Naive B cell (primary cell): ENCODE measurements around the gene KRTAP5-5. TPM values are rescaled to one million over a fixed set of nuclear protein-coding genes. Genes with fewer than 3 reads are reported as not detected.
"Not testable (repeated sequence)": the region's sequence is repeated elsewhere in the genome, so short reads cannot be mapped to it uniquely, and the experiment has no call there.

Source experiments
- ATAC-seq, 2 donors: fragments of 150-1000 bp; cut with Tn5 transposase; 2 replicates each; pipeline ENCODE4 v1.10.0; 2021; ENCODE audit warnings: low read depth in 2 of 2, mild to moderate bottlenecking in 2 of 2, moderate library complexity in 2 of 2
- DNase-seq: peaks from one replicate; pipeline ENCODE4 v3.0.0; 2022
- H3K27ac Mint-ChIP-seq, 6 donors: one replicate each; pipeline ENCODE4 v1.8.0; 2020 to 2022; ENCODE audit warnings: mild to moderate bottlenecking in 6 of 6, mixed read lengths in 6 of 6, moderate library complexity in 5 of 6, inconsistent platforms in 2 of 6
- H3K27me3 Mint-ChIP-seq, 3 donors: one replicate each; pipeline ENCODE4 v1.8.0; 2021 to 2022; ENCODE audit warnings: mixed read lengths in 3 of 3, mild to moderate bottlenecking in 1 of 3
- H3K36me3 Mint-ChIP-seq, 2 donors: one replicate each; pipeline ENCODE4 v1.8.0; 2020 to 2022; ENCODE audit warnings: mixed read lengths in 2 of 2, inconsistent platforms in 1 of 2, mild to moderate bottlenecking in 1 of 2
- H3K4me1 Mint-ChIP-seq, 3 donors: one replicate each; pipeline ENCODE4 v1.8.0; 2020 to 2022; ENCODE audit warnings: mixed read lengths in 3 of 3, inconsistent platforms in 1 of 3, mild to moderate bottlenecking in 1 of 3, moderate library complexity in 1 of 3
- H3K4me3 Mint-ChIP-seq, 8 donors: one replicate each; pipeline ENCODE4 v1.8.0; 2020 to 2022; ENCODE audit warnings: mild to moderate bottlenecking in 8 of 8, mixed read lengths in 8 of 8, moderate library complexity in 8 of 8, inconsistent platforms in 2 of 8
- H3K9me3 Mint-ChIP-seq, 7 donors: one replicate each; pipeline ENCODE4 v1.8.0; 2020 to 2022; ENCODE audit warnings: mixed read lengths in 7 of 7, mild to moderate bottlenecking in 5 of 7, inconsistent platforms in 2 of 7, moderate library complexity in 1 of 7
- polyA plus RNA-seq, 6 donors: library from polyadenylated mRNA; unstranded; fragments of 300-500 nt; fragmentation: Illumina TruSeq; gene quantifications; one replicate each; pipeline ENCODE4 v1.2.3, GENCODE V29; 2021; ENCODE audit warnings: low read depth in 6 of 6

The KRTAP5-5 gene
- polyA plus RNA-seq, 6 donors from 2014 or later: not detected

DNA sequence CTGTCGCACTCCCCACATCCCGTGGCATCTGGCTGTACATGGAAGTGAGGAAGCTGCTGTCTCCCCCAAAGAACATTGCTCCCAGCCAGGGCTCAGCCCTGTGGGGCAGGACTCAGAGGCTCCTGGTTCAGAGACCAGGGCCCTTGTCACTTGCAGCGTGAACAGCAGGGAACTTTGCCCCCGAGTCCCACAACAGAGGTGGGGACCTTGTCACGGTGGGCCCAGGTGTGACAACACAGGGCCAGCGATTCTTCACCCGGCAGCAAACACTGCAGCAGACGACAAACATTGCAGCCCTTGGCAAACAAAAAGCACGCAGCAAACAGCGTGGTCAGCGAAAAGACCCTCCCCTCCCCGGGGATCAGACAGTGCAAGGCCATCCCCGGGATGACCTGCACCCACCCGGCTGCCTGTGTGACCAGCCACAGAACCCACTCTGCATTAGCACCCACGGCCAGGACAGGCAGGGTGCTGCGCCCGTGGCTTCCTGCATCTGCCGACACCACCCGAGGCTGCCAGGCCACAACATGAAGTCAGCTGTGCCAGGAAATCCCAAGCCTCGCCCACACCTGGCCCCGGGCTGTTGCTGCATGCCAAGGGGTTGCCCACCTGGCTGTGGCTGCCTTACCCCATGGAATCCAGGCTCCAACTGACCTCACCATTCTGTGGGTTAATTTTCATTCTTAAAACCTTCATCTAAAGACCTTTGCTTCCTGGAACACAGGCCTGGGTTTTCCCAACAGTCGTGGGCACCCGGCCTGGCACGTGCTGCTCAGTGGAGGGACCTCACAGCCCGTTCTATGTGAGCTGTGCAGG is 32.1 kb downstream of the KRTAP5-5 start:
- H3K9me3 Mint-ChIP-seq, DNase-seq, H3K4me3 Mint-ChIP-seq: not testable (repeated sequence)

DNA sequence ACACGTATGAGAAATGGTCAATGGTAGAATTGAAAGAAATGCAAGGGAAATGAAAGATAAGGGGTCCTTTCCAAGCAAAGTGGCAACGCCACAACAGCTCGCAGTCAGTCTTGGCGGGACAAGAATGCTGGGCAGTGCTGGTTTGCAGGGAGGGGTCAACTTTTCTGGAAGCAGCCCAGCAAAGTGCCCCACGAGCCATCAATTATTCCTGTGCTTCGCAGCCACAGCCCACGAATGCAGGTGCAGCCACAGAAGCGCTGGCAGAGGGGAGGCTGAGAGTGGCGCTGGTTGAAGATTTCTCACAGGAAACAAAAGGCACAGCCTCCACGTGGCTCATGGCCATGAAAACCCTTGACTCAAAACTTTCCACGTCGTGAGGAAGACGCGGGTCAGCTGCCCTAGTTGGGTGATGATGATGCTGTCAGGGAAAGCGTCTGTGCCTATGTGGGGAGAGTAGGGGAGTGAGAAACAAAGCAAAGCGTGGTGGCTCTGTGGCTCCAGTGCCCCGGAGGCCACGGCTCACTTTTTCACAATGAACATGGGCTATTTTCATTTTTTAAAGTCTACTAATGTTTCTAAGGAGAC is 33.2 kb downstream of the KRTAP5-5 start:
- not testable (repeated sequence) for H3K27ac Mint-ChIP-seq, DNase-seq, H3K4me3 Mint-ChIP-seq, H3K9me3 Mint-ChIP-seq, H3K36me3 Mint-ChIP-seq, ATAC-seq
- Mint-ChIP-seq H3K4me1 (peaks cover 0 to 15% (median 4%) of the 10 kb centered on the region in 3 donors), H3K27me3 (peaks cover 8 to 30% (median 27%) of the 10 kb centered on the region in 3 donors)

More for the DNA sequence above, 32.1 kb downstream of the KRTAP5-5 start:
- not testable (repeated sequence) for ATAC-seq, H3K36me3 Mint-ChIP-seq
- H3K4me1 Mint-ChIP-seq: peaks cover 0 to 15% (median 4%) of the 10 kb centered on the region in 3 donors
- peak overlapping the region in 1 of 6 donors; percentile 47 for H3K27ac Mint-ChIP-seq
- peaks cover 11 to 32% (median 24%) of the 10 kb centered on the region in 3 donors for H3K27me3 Mint-ChIP-seq

DNA sequence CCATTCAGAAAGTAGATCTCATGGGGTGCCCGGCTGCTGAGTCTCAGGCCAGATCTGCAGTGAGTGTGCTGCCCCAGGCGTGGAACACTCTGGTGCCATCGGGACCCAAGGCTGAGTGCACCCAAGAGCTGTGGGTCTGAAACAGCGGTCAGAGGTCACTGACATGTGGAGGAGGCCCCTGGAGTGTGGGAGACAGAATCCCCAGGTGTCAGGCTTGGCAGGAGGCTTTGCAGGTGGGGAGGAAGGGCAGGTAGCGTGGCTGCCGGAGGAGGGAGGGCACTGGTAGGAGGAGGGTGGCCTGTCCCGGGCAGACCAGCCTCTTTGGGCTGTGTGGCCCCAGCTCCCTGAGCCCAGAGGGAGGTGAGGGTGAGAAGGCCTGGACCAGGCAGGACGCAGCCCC is 35.7 kb downstream of the KRTAP5-5 start:
- Mint-ChIP-seq H3K27ac (no peak overlapping the region), H3K9me3 (no peaks in the 10 kb centered on the region), H3K4me1 (no peaks in the 10 kb centered on the region)

DNA sequence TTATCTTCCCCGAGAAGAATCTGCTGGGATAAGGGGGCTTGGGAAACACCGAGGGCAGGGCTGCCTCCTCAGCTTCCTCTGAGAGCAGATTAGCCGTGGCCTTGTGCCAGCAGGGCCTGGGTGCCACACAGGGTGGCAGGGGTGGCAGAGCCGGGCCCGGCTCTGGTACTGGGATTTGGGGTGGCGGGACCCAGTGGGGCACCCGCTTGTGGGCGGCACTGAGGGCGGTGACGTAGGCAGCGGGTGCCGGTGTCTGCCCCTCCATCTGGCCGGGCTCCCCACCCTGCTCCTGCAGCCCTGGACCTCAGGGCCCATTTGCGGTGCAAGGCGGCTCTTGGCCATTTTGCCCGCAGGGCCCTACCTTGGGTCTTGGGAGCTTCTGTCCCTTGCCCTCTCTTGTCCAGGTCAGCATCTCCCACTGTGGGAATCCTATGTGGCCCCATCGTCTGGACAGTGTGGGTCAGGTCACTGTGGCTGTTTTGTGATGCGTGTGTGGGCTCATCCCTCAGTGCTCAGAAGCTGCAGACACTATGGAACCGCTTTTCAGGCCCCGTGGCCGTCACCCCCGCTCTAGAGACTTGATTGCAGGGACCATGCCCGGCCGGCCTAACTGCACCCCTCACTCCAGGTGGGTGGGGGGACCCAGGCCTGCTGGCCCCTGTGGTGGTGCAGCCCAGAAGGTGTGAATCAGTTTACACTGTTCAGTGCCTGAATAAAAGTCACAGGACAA is 37.7 kb downstream of the KRTAP5-5 start:
- Mint-ChIP-seq H3K27me3 (peaks cover 18 to 32% (median 23%) of the 10 kb centered on the region in 3 donors), H3K36me3 (no peaks in the 10 kb centered on the region), H3K4me3 (no peak overlapping the region), H3K9me3 (no peaks in the 10 kb centered on the region), H3K27ac (no peak overlapping the region), H3K4me1 (no peaks in the 10 kb centered on the region)
- no peak for DNase-seq
- no peak for ATAC-seq

More for the DNA sequence above, 35.7 kb downstream of the KRTAP5-5 start:
- ATAC-seq: no peak
- DNase-seq: no peak
- Mint-ChIP-seq H3K4me3 (no peak overlapping the region), H3K27me3 (peaks cover 10 to 36% (median 31%) of the 10 kb centered on the region in 3 donors), H3K36me3 (no peaks in the 10 kb centered on the region)

DNA sequence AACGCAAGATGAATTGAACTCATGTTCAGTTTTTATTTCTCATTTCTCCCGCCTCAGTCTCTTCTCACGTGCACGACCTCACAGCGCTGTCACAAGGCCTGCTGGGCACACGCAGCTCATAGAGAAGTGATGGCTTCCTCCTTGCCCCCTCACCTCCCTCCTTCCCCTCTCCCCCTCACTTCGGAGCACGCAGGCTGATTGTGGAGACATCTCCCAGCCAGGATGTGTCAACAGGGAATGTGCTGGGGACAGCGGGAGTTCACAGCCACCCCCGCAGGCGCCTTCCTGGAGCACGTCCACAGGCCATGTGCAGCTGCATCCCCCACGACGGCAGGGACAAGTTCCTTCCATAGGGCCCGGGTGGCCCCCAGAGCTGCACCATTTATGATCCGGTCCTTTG is 38.3 kb downstream of the KRTAP5-5 start:
- H3K27me3 Mint-ChIP-seq: peaks cover 23 to 32% (median 23%) of the 10 kb centered on the region in 3 donors
- no peaks in the 10 kb centered on the region for H3K9me3 Mint-ChIP-seq
- no peaks in the 10 kb centered on the region for H3K36me3 Mint-ChIP-seq
- DNase-seq (no peak), ATAC-seq (no peak)
- no peak overlapping the region for H3K4me3 Mint-ChIP-seq
- no peak overlapping the region for H3K27ac Mint-ChIP-seq
- H3K4me1 Mint-ChIP-seq: no peaks in the 10 kb centered on the region

DNA sequence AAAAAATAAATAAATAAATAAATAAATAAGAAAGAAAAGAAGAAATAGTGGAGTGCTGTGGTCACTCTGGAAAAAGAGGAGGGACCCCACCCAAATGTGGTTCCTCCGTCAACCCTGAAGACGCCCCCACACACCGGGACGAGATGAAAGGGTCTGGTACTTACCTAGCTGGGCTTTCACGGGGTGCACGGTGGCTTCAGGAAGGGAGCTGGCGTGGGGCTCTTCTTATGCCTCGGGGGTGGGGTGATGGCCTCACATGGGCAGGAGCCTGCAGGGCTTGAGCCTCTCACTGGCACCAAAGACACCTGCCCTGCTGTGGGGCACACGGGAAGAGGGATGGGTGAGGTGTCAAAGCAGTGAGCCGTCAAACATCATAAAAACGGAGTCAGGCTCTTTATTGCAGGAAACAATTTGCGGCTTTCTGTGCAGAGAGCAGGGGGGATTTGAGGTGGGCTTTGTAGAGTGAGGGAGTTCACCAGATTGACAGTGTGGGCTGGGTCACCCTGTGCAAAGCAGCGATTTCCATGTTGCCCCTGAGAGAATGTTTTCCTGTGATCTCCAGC is 39.4 kb downstream of the KRTAP5-5 start:
- H3K9me3 Mint-ChIP-seq: no peaks in the 10 kb centered on the region
- no peak overlapping the region for H3K27ac Mint-ChIP-seq
- no peak for DNase-seq
- H3K4me3 Mint-ChIP-seq: no peak overlapping the region
- H3K36me3 Mint-ChIP-seq: no peaks in the 10 kb centered on the region
- ATAC-seq: no peak
- peaks cover 23 to 40% (median 23%) of the 10 kb centered on the region in 3 donors for H3K27me3 Mint-ChIP-seq
- H3K4me1 Mint-ChIP-seq: no peaks in the 10 kb centered on the region

DNA sequence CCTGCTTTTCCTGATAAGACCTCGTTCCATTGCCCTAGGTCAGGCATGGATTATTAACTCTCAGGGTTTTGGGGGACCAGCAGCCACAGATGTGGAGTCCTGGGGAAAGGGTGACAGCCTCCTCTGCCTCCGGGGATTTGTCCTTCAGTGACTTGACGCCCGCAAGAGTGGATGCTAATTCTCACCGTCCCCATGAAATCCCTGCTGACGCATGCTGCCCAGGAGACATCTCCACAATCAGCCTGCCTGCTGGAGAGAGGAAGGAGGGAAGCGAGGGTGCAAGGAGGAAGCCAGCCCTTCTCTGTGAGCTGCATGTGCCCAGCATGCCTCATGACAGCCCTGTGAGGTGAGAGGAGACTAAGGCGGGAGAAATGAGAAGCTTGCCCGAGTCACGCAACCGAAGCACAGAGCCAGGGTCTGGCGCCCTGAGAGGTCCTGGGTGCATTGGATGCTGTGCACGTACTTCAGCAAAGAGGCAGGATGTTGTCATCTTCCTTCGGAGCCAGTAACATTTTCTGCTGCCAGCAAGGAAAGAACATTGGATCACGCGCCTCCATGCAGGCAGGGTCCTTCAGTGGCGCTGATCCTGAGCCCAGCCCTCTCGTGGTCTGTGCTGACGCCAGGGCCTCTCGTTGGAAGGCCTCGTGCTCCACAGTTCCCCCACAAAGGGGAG is 40.1 kb downstream of the KRTAP5-5 start:
- H3K4me3 Mint-ChIP-seq: no peak overlapping the region
- H3K36me3 Mint-ChIP-seq: no peaks in the 10 kb centered on the region
- H3K4me1 Mint-ChIP-seq: no peaks in the 10 kb centered on the region
- no peak overlapping the region for H3K27ac Mint-ChIP-seq
- peaks cover 23 to 40% (median 28%) of the 10 kb centered on the region in 3 donors for H3K27me3 Mint-ChIP-seq
- DNase-seq (no peak), ATAC-seq (no peak)
- no peaks in the 10 kb centered on the region for H3K9me3 Mint-ChIP-seq

DNA sequence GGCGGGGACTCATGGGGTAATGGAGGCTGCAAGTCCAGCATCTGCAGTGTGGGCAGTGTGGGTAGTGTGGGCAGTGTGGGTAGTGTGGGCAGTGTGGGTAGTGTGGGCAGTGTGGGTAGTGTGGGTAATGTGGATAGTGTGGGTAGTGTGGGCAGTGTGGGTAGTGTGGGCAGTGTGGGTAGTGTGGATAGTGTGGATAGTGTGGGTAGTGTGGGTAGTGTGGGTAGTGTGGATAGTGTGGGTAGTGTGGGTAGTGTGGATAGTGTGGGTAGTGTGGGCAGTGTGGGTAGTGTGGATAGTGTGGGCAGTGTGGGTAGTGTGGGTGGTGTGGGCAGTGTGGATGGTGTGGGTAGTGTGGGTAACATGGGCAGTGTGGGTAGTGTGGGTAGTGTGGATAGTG is 40.9 kb downstream of the KRTAP5-5 start:
- peaks cover 29 to 48% (median 30%) of the 10 kb centered on the region in 3 donors for H3K27me3 Mint-ChIP-seq
- H3K27ac Mint-ChIP-seq: not testable (repeated sequence)

DNA sequence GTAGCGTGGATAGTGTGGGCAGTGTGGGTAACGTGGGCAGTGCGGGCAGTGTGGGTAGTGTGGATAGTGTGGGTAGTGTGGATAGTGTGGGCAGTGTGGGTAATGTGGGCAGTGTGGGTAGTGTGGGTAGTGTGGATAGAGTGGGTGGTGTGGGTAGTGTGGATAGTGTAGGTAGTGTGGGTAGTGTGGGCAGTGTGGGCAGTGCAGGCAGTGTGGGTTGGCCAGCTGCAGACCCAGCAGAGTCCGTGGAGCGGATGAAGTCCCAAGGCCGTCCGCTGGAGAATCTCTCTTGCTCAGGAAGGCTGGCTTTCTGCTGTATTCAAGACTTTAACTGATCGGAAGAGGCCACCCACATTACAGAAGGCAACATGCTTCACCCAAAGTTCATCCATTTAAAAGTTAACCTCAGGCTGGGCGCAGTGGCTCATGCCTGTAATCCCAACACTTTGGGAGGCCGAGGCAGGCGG is 41.4 kb downstream of the KRTAP5-5 start:
- H3K4me3 Mint-ChIP-seq: peak overlapping the region in 1 of 8 donors; percentile 42
- peaks cover 33 to 53% (median 33%) of the 10 kb centered on the region in 3 donors for H3K27me3 Mint-ChIP-seq
- DNase-seq (no peak), ATAC-seq (no peak)
- H3K4me1 Mint-ChIP-seq: no peaks in the 10 kb centered on the region
- H3K9me3 Mint-ChIP-seq: no peaks in the 10 kb centered on the region
- no peaks in the 10 kb centered on the region for H3K36me3 Mint-ChIP-seq
- peak overlapping the region in 1 of 6 donors; percentile 43 for H3K27ac Mint-ChIP-seq

More for the DNA sequence above, 40.9 kb downstream of the KRTAP5-5 start:
- DNase-seq, H3K9me3 Mint-ChIP-seq, H3K4me3 Mint-ChIP-seq, ATAC-seq, H3K4me1 Mint-ChIP-seq, H3K36me3 Mint-ChIP-seq: not testable (repeated sequence)

DNA sequence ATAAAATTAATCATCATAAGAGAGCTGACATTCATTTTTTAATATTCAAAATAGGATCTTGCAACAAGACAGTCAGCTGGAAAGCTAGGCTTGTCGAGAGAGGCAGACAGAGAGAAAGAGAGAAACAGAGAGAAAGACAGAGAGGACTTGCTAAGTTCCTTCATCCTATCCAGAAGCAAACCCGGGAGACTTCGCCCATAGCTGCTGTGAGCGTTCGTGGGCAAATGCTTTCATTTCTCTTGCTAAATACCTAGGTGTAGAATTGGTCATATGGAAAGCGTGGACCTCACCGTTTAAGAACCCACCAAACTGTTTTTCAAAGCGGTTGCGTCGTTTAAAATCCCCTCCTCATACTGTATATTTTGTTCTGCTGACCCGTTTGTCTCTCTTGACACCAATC is 42.1 kb downstream of the KRTAP5-5 start:
- no peaks in the 10 kb centered on the region for H3K4me1 Mint-ChIP-seq
- H3K27me3 Mint-ChIP-seq: peaks cover 35 to 58% (median 38%) of the 10 kb centered on the region in 3 donors
- H3K36me3 Mint-ChIP-seq: no peaks in the 10 kb centered on the region
- no peak overlapping the region for H3K4me3 Mint-ChIP-seq
- ATAC-seq (no peak), DNase-seq (no peak)
- H3K9me3 Mint-ChIP-seq: no peaks in the 10 kb centered on the region
- peak overlapping the region in 1 of 6 donors; percentile 76 for H3K27ac Mint-ChIP-seq

DNA sequence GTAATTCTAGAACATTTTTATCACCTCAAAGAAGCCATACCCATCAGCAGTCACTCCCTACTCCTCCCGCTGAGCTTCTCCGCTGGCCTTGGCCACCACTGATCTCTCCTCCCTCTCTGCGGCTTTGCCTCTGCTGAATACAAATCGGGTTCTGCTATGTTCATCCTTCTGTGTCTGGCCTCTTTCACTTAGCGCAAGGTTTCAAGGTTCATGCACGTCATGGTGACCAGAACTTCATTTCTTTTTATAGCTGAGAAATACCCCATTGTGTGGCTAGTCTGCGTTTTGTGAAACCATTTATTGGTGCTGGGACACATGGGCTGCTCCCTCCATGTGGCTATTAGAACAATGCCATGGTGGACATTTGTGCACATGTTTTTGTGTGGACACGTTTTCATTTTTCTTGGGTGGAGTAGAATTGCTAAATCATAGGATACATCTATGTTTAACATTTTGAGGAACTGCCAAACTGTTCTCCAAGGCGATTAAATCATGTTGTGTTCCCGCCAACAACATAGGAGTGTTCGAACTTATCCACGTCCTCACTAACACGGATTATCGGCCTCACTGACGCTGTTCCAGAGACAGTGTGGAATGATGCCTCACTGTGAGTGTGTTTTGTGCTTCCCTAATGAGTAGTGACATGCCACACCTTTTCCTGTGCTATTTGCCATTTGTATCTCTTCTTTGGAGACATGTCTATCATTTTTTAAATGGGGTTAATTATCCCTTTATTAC is 43.2 kb downstream of the KRTAP5-5 start:
- Mint-ChIP-seq H3K36me3 (no peaks in the 10 kb centered on the region), H3K9me3 (no peaks in the 10 kb centered on the region), H3K4me1 (no peaks in the 10 kb centered on the region), H3K27ac (no peak overlapping the region), H3K27me3 (peaks cover 38 to 61% (median 43%) of the 10 kb centered on the region in 3 donors), H3K4me3 (no peak overlapping the region)
- ATAC-seq (no peak), DNase-seq (no peak)

DNA sequence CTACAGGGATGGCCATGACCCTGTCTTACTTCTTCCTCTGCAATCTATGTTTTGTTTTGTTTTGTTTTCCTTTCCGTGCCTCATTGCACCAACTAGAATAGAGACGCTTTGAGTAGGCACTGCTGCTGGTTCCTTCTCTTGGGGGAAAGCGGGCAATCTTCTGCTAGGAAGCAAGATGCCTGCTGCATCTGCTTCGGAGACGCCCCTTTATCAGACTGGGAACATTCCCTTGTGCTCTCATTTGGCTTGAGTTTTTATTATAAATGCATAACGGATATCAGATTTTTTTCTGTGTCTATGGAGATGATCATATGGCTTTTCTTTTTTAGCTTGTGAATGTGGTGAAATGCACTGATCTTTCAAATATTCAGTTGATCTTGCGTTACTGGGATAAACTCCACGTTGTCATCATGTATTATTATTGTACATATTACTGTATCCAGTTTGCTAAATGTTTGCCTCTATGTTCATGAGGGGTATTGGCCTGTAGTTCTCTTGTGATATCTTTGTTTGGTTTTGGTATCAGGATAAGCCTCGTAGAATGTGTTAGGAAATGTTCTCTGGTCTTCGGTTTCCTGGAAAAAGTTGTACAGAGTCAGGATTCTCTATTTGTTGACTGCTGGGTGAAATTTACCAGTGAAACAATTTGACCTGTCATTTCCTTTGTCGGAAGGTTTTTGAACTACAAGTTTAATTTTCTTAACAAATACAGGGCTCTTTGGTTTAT is 44.0 kb downstream of the KRTAP5-5 start:
- DNase-seq (no peak), ATAC-seq (no peak)
- Mint-ChIP-seq H3K27me3 (peaks cover 38 to 54% (median 43%) of the 10 kb centered on the region in 3 donors), H3K36me3 (no peaks in the 10 kb centered on the region), H3K4me1 (no peaks in the 10 kb centered on the region), H3K27ac (no peak overlapping the region), H3K9me3 (no peaks in the 10 kb centered on the region), H3K4me3 (no peak overlapping the region)
